ENCODE measurements around the gene ATF6.
A peak's percentile ranks its signal among the peaks of the same experiment; 100 is the strongest.
"Not testable (repeated sequence)": the region's sequence is repeated elsewhere in the genome, so short reads cannot be mapped to it uniquely, and the experiment has no call there.

ATF6 gene

GRCh38 chr1:161736335-161736969 lies 29.7 kb upstream of the ATF6 start:
- DNase-seq = no peak

GRCh38 chr1:161737625-161738024 lies 28.5 kb upstream of the ATF6 start:
- DNase-seq = no peak

GRCh38 chr1:161738627-161739287 lies 27.4 kb upstream of the ATF6 start:
- DNase-seq = peak; percentile 71

GRCh38 chr1:161739865-161740566 lies 26.1 kb upstream of the ATF6 start:
- no peak for DNase-seq

- no peak for DNase-seq
Observed at GRCh38 chr1:161740921-161741320, 25.2 kb upstream of the ATF6 start.

GRCh38 chr1:161743231-161743630 lies 22.9 kb upstream of the ATF6 start:
- DNase-seq = no peak

- no peak for DNase-seq
Observed at GRCh38 chr1:161747801-161748200, 18.3 kb upstream of the ATF6 start.

GRCh38 chr1:161749509-161750407 lies 16.4 kb upstream of the ATF6 start, which contains the start of gene DUSP12:
DUSP12 (plus strand) TSS chr1:161749786; CDS start chr1:161749802, 16 bp downstream.
- DNase-seq = peak; percentile 91

- no peak for DNase-seq
Observed at GRCh38 chr1:161763522-161764098, 2.5 kb upstream of the ATF6 start.

GRCh38 chr1:161768461-161768860 lies 2.3 kb downstream of the ATF6 start:
- no peak for DNase-seq

- no peak for DNase-seq
Observed at GRCh38 chr1:161768986-161769672, 3.0 kb downstream of the ATF6 start.

- not testable (repeated sequence) for DNase-seq
Observed at GRCh38 chr1:161769673-161770045, 3.5 kb downstream of the ATF6 start.

- no peak for DNase-seq
Observed at GRCh38 chr1:161770250-161770649, 4.1 kb downstream of the ATF6 start.

GRCh38 chr1:161771161-161771560 lies 5.0 kb downstream of the ATF6 start:
- DNase-seq = no peak

- DNase-seq = no peak
Observed at GRCh38 chr1:161771973-161772372, 5.9 kb downstream of the ATF6 start.

- DNase-seq = no peak
Observed at GRCh38 chr1:161772397-161772796, 6.3 kb downstream of the ATF6 start.

- DNase-seq = no peak
Observed at GRCh38 chr1:161773791-161774190, 7.7 kb downstream of the ATF6 start.

- no peak for DNase-seq
Observed at GRCh38 chr1:161777261-161777660, 11.1 kb downstream of the ATF6 start.

- DNase-seq = no peak
Observed at GRCh38 chr1:161778522-161778921, 12.4 kb downstream of the ATF6 start.

- no peak for DNase-seq
Observed at GRCh38 chr1:161779393-161779792, 13.3 kb downstream of the ATF6 start.

- DNase-seq = no peak
Observed at GRCh38 chr1:161781995-161782394, 15.9 kb downstream of the ATF6 start.

GRCh38 chr1:161782886-161783285 lies 16.8 kb downstream of the ATF6 start:
- DNase-seq = no peak

All from activated CD8-positive, alpha-beta memory T cell treated with anti-CD3 and anti-CD28 coated beads, Interleukin-2, amount 50 U/mL, for 48 hours (primary cell).